ENCODE results near the gene SLC6A6.

DNA sequence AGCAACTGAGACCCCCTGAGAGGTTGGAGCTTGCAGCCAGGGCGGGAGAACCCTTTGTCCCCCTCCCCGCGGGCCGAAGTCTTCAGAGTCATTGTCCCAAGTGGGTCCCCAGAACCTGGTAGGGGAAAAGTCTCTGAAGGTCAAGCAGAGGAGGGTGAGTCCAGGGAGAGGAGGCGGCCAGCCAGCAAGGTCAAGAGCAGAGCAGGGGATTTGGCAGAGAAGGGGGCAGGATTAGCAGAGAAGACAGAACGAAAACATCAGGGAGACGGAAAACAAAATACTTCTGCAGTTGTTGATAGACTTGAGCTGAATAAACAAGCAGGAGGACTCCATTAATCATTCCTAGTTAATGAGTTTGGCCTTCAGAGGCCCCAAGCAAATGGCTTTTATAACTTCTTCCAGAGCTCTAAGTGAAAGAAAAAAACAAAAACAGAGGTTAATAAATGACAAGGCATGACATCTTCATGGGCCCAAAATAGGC is 71.0 kb downstream of the SLC6A6 start:
- TF ChIP-seq, protein P1, sequence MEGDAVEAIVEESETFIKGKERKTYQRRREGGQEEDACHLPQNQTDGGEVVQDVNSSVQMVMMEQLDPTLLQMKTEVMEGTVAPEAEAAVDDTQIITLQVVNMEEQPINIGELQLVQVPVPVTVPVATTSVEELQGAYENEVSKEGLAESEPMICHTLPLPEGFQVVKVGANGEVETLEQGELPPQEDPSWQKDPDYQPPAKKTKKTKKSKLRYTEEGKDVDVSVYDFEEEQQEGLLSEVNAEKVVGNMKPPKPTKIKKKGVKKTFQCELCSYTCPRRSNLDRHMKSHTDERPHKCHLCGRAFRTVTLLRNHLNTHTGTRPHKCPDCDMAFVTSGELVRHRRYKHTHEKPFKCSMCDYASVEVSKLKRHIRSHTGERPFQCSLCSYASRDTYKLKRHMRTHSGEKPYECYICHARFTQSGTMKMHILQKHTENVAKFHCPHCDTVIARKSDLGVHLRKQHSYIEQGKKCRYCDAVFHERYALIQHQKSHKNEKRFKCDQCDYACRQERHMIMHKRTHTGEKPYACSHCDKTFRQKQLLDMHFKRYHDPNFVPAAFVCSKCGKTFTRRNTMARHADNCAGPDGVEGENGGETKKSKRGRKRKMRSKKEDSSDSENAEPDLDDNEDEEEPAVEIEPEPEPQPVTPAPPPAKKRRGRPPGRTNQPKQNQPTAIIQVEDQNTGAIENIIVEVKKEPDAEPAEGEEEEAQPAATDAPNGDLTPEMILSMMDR (optimal IDR thresholded peaks at IDR 0.05 in 1 of 3, IDR thresholded peaks at IDR 0.05 in 1 of 3, conservative IDR thresholded peaks at IDR 0.05 in 1 of 3; ENCODE audit: extremely low read depth in 1 of 3, insufficient read depth in 2 of 3, low read length in 3 of 3), result no peak
- TF ChIP-seq EZH2 (IDR thresholded peaks at IDR 0.05; ENCODE audit: low read length), result no peak
